ENCODE results near the gene CAMP.

DNA sequence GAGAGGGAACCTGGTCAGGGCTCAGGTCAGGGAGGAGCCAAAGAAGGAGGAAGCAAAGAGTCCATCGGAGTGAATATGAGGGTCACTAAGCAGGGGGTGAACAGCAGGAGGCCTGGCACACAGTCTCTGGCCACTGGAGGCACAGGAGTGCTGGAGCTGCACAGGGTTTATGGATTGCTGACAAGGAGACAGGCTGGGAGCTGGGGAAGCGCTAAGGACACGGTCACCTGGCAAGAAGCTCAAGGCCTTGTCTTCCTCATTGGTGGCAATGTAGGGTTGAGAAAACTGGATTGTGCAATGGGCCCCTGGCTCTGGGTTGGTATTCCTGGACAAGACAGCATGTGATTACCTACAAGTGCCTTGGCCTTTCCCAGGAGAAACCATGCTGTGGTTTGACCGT is 5.8 kb upstream of the CAMP start:
- no peak for TF ChIP-seq EZH2 (IDR thresholded peaks at IDR 0.05; ENCODE audit: borderline replicate concordance)
- TF ChIP-seq, protein P1, sequence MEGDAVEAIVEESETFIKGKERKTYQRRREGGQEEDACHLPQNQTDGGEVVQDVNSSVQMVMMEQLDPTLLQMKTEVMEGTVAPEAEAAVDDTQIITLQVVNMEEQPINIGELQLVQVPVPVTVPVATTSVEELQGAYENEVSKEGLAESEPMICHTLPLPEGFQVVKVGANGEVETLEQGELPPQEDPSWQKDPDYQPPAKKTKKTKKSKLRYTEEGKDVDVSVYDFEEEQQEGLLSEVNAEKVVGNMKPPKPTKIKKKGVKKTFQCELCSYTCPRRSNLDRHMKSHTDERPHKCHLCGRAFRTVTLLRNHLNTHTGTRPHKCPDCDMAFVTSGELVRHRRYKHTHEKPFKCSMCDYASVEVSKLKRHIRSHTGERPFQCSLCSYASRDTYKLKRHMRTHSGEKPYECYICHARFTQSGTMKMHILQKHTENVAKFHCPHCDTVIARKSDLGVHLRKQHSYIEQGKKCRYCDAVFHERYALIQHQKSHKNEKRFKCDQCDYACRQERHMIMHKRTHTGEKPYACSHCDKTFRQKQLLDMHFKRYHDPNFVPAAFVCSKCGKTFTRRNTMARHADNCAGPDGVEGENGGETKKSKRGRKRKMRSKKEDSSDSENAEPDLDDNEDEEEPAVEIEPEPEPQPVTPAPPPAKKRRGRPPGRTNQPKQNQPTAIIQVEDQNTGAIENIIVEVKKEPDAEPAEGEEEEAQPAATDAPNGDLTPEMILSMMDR (IDR thresholded peaks at IDR 0.05; ENCODE audit: poor library complexity) = no peak
